Measurements from ENCODE around the gene TLE1. TPM values are rescaled to one million over a fixed set of nuclear protein-coding genes. Genes with fewer than 3 reads are reported as not detected.
A peak's percentile ranks its signal among the peaks of the same experiment; 100 is the strongest.

Gene TLE1
- total RNA-seq, 1 donor from 2014 or later = 124 TPM

DNA sequence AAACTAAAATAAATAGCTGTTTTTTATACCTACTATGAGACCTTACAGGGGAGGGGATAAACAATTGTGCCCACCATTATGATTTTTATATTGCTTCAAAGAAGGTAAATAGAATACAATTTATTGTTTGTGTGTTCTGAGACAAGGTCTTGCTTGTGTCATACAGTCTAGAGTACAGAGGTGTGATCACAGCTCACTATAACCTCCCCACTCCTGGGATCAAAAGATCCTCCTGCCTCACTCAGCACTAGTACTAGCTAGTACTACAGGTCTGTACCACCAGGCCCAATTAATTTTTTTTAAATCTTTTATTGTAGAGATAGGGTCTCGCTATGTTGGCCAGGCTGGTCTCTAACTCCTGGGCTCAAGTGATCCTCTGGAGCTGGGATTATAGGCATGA lies 11.3 kb downstream of the TLE1 start:
- TF ChIP-seq, protein P1, sequence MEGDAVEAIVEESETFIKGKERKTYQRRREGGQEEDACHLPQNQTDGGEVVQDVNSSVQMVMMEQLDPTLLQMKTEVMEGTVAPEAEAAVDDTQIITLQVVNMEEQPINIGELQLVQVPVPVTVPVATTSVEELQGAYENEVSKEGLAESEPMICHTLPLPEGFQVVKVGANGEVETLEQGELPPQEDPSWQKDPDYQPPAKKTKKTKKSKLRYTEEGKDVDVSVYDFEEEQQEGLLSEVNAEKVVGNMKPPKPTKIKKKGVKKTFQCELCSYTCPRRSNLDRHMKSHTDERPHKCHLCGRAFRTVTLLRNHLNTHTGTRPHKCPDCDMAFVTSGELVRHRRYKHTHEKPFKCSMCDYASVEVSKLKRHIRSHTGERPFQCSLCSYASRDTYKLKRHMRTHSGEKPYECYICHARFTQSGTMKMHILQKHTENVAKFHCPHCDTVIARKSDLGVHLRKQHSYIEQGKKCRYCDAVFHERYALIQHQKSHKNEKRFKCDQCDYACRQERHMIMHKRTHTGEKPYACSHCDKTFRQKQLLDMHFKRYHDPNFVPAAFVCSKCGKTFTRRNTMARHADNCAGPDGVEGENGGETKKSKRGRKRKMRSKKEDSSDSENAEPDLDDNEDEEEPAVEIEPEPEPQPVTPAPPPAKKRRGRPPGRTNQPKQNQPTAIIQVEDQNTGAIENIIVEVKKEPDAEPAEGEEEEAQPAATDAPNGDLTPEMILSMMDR (conservative IDR thresholded peaks at IDR 0.05; ENCODE audit: low read depth, low read length) = no peak
- H3K4me3 ChIP-seq (ENCODE audit: low read depth, low read length) = no peak overlapping the region
- DNase-seq (ENCODE audit: low read depth) = no peak

DNA sequence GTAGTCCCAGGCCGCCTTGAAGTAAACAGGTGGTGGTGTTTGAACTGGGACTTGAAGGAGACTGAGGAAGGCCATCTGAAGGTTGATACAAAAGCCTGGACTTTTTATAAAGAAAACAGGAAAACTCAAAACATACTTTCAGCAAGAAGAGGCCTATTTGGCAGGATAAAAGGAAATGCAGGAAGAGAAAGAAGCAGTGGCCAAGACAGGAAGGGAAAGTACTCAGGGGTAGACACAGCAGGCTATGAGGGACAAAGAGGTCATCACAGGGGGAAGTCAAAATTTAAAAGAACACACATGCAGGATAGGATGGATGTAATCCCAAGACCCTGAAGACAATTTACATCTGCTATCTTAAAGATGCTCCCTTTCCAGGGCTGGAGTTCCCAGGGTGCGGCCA lies 13.0 kb downstream of the TLE1 start:
- DNase-seq (ENCODE audit: low read depth) = no peak
- no peak overlapping the region for H3K4me3 ChIP-seq (ENCODE audit: low read depth, low read length)
- TF ChIP-seq, protein P1 (conservative IDR thresholded peaks at IDR 0.05; ENCODE audit: low read depth, low read length) = no peak

DNA sequence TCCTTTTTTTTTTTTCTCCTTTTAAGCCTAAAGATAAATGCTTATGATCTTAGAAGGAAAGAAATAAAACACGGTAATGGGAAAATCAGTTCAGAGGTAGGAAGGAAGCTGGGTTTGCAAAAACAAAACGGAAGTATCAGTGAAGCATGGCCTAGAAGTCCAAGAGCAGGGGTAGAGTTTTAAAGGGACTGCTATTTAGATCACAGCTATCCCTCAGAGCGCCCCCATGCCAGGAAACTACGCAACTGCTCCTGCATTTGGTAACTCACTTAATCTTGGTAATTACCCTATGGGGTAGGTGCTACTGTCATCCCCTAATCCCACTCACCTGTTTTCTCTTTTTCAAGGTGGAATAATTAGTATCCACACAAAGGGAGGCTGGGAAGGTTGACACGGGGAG lies 16.0 kb downstream of the TLE1 start:
- TF ChIP-seq, protein P1 (conservative IDR thresholded peaks at IDR 0.05; ENCODE audit: low read depth, low read length) = peak; percentile 10
- no peak overlapping the region for H3K4me3 ChIP-seq (ENCODE audit: low read depth, low read length)
- DNase-seq (ENCODE audit: low read depth) = no peak

DNA sequence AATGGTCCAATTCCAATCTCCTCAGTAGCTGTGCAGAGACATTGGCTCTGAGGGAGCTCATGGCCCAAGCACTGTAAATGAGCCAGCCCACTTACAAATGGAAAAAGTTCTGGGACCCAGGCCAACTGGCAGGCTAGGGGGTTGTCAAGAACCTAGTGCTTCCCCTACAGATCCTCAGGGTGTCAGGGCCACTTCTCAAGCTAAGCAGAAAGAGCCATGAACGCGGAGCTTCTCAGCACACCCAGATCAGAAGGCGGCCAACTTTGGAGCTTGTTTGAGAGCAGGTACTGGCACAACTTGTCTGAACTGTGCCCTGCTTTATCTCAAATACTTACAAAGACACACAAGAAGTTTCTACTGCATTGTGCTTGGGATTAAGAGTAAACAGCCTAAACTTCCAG lies 17.5 kb downstream of the TLE1 start:
- TF ChIP-seq, protein P1 (conservative IDR thresholded peaks at IDR 0.05; ENCODE audit: low read depth, low read length) = no peak
- DNase-seq (ENCODE audit: low read depth) = no peak
- H3K4me3 ChIP-seq (ENCODE audit: low read depth, low read length) = no peak overlapping the region

DNA sequence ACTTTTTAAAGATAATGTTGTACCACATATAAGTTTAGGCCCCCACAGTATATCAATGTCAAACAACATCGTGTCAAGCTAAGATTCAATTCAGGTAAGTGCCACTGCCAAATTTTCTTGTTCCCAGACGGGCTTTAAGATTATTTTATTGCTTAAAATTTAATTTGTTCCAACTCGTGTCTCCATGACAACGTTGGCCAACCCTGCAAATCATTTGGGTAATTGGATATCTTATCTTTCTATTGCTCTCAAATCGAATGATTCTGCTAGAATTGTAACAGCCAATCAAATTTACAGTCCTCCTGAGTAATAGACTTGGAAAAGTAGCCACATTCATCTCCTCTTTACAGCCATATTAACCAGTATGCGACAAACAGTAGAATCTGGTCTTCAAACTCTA lies 19.5 kb downstream of the TLE1 start:
- DNase-seq (ENCODE audit: low read depth) = no peak
- TF ChIP-seq, protein P1 (conservative IDR thresholded peaks at IDR 0.05; ENCODE audit: low read depth, low read length) = no peak
- H3K4me3 ChIP-seq (ENCODE audit: low read depth, low read length) = no peak overlapping the region

DNA sequence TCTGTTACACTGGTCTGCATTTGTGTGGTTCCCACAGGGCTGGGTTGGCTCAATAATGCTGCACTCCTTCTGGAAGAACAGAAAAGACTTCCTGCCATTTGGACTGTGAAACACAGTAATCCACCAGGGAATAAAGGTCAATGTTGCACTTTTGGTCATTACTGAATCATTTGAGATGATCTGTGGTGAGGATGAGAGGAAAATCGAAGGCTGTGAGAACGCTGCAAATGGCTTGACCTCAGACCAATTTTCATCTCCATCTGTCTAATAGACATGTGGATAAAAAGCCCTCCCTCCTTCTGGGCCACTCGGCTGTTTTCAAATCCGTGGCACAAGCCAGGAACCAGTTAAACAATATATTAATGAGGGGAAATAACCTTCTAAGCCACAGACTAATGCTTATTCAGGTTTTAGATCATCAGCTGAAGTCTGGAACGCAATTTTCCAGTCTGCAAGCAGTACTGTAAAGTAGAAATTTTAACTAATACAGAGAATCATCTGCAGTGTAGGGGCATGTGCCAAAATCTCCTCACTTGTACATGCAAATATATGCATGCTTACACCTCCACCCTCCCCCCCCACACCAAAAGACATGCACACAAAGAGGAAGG lies 20.2 kb downstream of the TLE1 start:
- H3K4me3 ChIP-seq (ENCODE audit: low read depth, low read length) = no peak overlapping the region
- TF ChIP-seq, protein P1 (conservative IDR thresholded peaks at IDR 0.05; ENCODE audit: low read depth, low read length) = no peak
- no peak for DNase-seq (ENCODE audit: low read depth)

DNA sequence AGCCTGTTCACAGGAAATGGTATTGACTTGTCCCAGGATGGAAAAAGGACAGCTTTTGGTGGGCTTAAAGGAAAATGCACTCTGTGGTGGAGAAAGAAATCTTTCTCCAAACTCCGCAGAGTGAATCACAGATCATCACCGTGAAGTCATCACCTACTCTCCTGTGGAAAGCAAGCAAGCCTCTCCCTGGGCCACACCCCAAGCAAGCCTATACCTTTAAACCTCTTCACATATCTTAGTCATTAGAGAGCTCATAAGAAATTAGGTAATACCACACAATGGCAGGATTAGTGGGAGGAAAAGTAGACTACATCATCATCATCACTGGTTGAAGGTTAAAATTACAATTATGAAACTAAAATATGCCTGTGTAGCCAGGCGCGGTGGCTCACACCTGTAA lies 23.2 kb downstream of the TLE1 start:
- no peak for DNase-seq (ENCODE audit: low read depth)
- TF ChIP-seq, protein P1 (conservative IDR thresholded peaks at IDR 0.05; ENCODE audit: low read depth, low read length) = no peak
- no peak overlapping the region for H3K4me3 ChIP-seq (ENCODE audit: low read depth, low read length)
